Measurements from ENCODE around the gene C6orf52.
A peak's percentile ranks its signal among the peaks of the same experiment; 100 is the strongest.

Gene C6orf52

GRCh38 chr6:10640412-10640811 lies 54.0 kb downstream of the C6orf52 start:
- WGBS: over 99% methylated on average over 7 of the region's 8 CpGs
- Histone ChIP-seq H3K4me2 (ENCODE audit: low read length, poor library complexity, severe bottlenecking) (no peak overlapping the region), H3K36me3 (ENCODE audit: control insufficient read depth in 1 of 2, insufficient read depth in 2 of 2, low read depth in 1 of 2, low read length in 2 of 2) (no peaks in the 10 kb centered on the region), H3K4me1 (ENCODE audit: control insufficient read depth, insufficient read depth, low read depth, low read length) (no peaks in the 10 kb centered on the region), H3K9ac (ENCODE audit: low read length) (no peak overlapping the region), H3K79me1 (replicated peaks; ENCODE audit: low read length, poor library complexity, severe bottlenecking) (no peaks in the 10 kb centered on the region), H4K8ac (ENCODE audit: low read length) (no peak overlapping the region), H3K14ac (ENCODE audit: low read length in 2 of 2) (no peak overlapping the region), H3K4ac (ENCODE audit: low read depth in 1 of 2, low read length in 2 of 2) (no peak overlapping the region), H3K27me3 (ENCODE audit: control insufficient read depth in 1 of 2, insufficient read depth in 1 of 2, low read length in 2 of 2) (no peaks in the 10 kb centered on the region), H3K23ac (ENCODE audit: low read length in 2 of 2) (no peak overlapping the region), H3K9me3 (ENCODE audit: control insufficient read depth, low read length) (peaks cover 11% of the 10 kb centered on the region), H2AFZ (ENCODE audit: low read depth, low read length) (no peak overlapping the region), H2BK12ac (ENCODE audit: low read length in 2 of 2) (no peak overlapping the region), H4K91ac (ENCODE audit: low read length) (no peak overlapping the region), H3K27ac (ENCODE audit: low read length, poor library complexity, severe bottlenecking) (no peak overlapping the region), H2BK15ac (ENCODE audit: low read depth, poor library complexity, severe bottlenecking) (no peak overlapping the region), H3K18ac (ENCODE audit: low read depth in 1 of 2, low read length in 2 of 2) (no peak overlapping the region), H2BK5ac (ENCODE audit: low read depth, low read length, poor library complexity, severe bottlenecking) (no peak overlapping the region), H2BK120ac (ENCODE audit: low read depth, low read length) (no peak overlapping the region), H2AK5ac (ENCODE audit: low read length, severe bottlenecking) (no peak overlapping the region), H3K4me3 (ENCODE audit: insufficient read depth in 1 of 2, low read depth in 1 of 2, low read length in 2 of 2) (no peak overlapping the region)
- no peak for DNase-seq

GRCh38 chr6:10633216-10633615 lies 61.2 kb downstream of the C6orf52 start:
- H2AK5ac ChIP-seq (ENCODE audit: low read length, severe bottlenecking): no peak overlapping the region
- H2BK5ac ChIP-seq (ENCODE audit: low read depth, low read length, poor library complexity, severe bottlenecking): no peak overlapping the region
- no peak overlapping the region for H2BK120ac ChIP-seq (ENCODE audit: low read depth, low read length)
- no peak overlapping the region for H3K4ac ChIP-seq (ENCODE audit: low read depth in 1 of 2, low read length in 2 of 2)
- H3K79me1 ChIP-seq (replicated peaks; ENCODE audit: low read length, poor library complexity, severe bottlenecking): no peaks in the 10 kb centered on the region
- no peak overlapping the region for H3K23ac ChIP-seq (ENCODE audit: low read length in 2 of 2)
- H3K18ac ChIP-seq (ENCODE audit: low read depth in 1 of 2, low read length in 2 of 2): no peak overlapping the region
- H3K27ac ChIP-seq (ENCODE audit: low read length, poor library complexity, severe bottlenecking): peak overlapping the region; percentile 53
- DNase-seq: peak; percentile 59
- H2AFZ ChIP-seq (ENCODE audit: low read depth, low read length): no peak overlapping the region
- H3K4me1 ChIP-seq (ENCODE audit: control insufficient read depth, insufficient read depth, low read depth, low read length): no peaks in the 10 kb centered on the region
- no peak overlapping the region for H3K4me2 ChIP-seq (ENCODE audit: low read length, poor library complexity, severe bottlenecking)
- no peak overlapping the region for H2BK15ac ChIP-seq (ENCODE audit: low read depth, poor library complexity, severe bottlenecking)
- WGBS: 60% methylated on average over 1 of the region's 1 CpG
- H3K9me3 ChIP-seq (ENCODE audit: control insufficient read depth, low read length): no peaks in the 10 kb centered on the region
- no peak overlapping the region for H4K8ac ChIP-seq (ENCODE audit: low read length)
- H3K14ac ChIP-seq (ENCODE audit: low read length in 2 of 2): no peak overlapping the region
- no peaks in the 10 kb centered on the region for H3K36me3 ChIP-seq (ENCODE audit: control insufficient read depth in 1 of 2, insufficient read depth in 2 of 2, low read depth in 1 of 2, low read length in 2 of 2)
- no peak overlapping the region for H4K91ac ChIP-seq (ENCODE audit: low read length)
- H3K4me3 ChIP-seq (ENCODE audit: insufficient read depth in 1 of 2, low read depth in 1 of 2, low read length in 2 of 2): no peak overlapping the region
- no peak overlapping the region for H2BK12ac ChIP-seq (ENCODE audit: low read length in 2 of 2)
- no peak overlapping the region for H3K9ac ChIP-seq (ENCODE audit: low read length)
- H3K27me3 ChIP-seq (ENCODE audit: control insufficient read depth in 1 of 2, insufficient read depth in 1 of 2, low read length in 2 of 2): no peaks in the 10 kb centered on the region

- H4K8ac ChIP-seq (ENCODE audit: low read length): no peak overlapping the region
- no peak overlapping the region for H3K4me2 ChIP-seq (ENCODE audit: low read length, poor library complexity, severe bottlenecking)
- no peaks in the 10 kb centered on the region for H3K4me1 ChIP-seq (ENCODE audit: control insufficient read depth, insufficient read depth, low read depth, low read length)
- H4K91ac ChIP-seq (ENCODE audit: low read length): no peak overlapping the region
- H3K4ac ChIP-seq (ENCODE audit: low read depth in 1 of 2, low read length in 2 of 2): no peak overlapping the region
- H2BK120ac ChIP-seq (ENCODE audit: low read depth, low read length): no peak overlapping the region
- no peak overlapping the region for H3K23ac ChIP-seq (ENCODE audit: low read length in 2 of 2)
- no peak overlapping the region for H2AFZ ChIP-seq (ENCODE audit: low read depth, low read length)
- no peaks in the 10 kb centered on the region for H3K9me3 ChIP-seq (ENCODE audit: control insufficient read depth, low read length)
- H3K14ac ChIP-seq (ENCODE audit: low read length in 2 of 2): no peak overlapping the region
- no peak overlapping the region for H2AK5ac ChIP-seq (ENCODE audit: low read length, severe bottlenecking)
- H3K4me3 ChIP-seq (ENCODE audit: insufficient read depth in 1 of 2, low read depth in 1 of 2, low read length in 2 of 2): no peak overlapping the region
- H2BK15ac ChIP-seq (ENCODE audit: low read depth, poor library complexity, severe bottlenecking): no peak overlapping the region
- no peak overlapping the region for H3K27ac ChIP-seq (ENCODE audit: low read length, poor library complexity, severe bottlenecking)
- 100% methylated on average over 1 of the region's 1 CpG for WGBS
- no peak overlapping the region for H2BK12ac ChIP-seq (ENCODE audit: low read length in 2 of 2)
- no peaks in the 10 kb centered on the region for H3K27me3 ChIP-seq (ENCODE audit: control insufficient read depth in 1 of 2, insufficient read depth in 1 of 2, low read length in 2 of 2)
- H3K79me1 ChIP-seq (replicated peaks; ENCODE audit: low read length, poor library complexity, severe bottlenecking): no peaks in the 10 kb centered on the region
- no peak overlapping the region for H2BK5ac ChIP-seq (ENCODE audit: low read depth, low read length, poor library complexity, severe bottlenecking)
- DNase-seq: no peak
- no peak overlapping the region for H3K18ac ChIP-seq (ENCODE audit: low read depth in 1 of 2, low read length in 2 of 2)
- no peak overlapping the region for H3K9ac ChIP-seq (ENCODE audit: low read length)
- no peaks in the 10 kb centered on the region for H3K36me3 ChIP-seq (ENCODE audit: control insufficient read depth in 1 of 2, insufficient read depth in 2 of 2, low read depth in 1 of 2, low read length in 2 of 2)
Measured at GRCh38 chr6:10630178-10630577, 64.2 kb downstream of the C6orf52 start.

- 100% methylated on average over 1 of the region's 1 CpG for WGBS
- H3K4ac ChIP-seq (ENCODE audit: low read depth in 1 of 2, low read length in 2 of 2): no peak overlapping the region
Measured at GRCh38 chr6:10627800-10628199, 66.6 kb downstream of the C6orf52 start.

More at GRCh38 chr6:10627800-10628199, 66.6 kb downstream of the C6orf52 start:
- Histone ChIP-seq H3K23ac (ENCODE audit: low read length in 2 of 2) (no peak overlapping the region), H3K4me2 (ENCODE audit: low read length, poor library complexity, severe bottlenecking) (no peak overlapping the region), H3K9ac (ENCODE audit: low read length) (no peak overlapping the region), H3K27me3 (ENCODE audit: control insufficient read depth in 1 of 2, insufficient read depth in 1 of 2, low read length in 2 of 2) (no peaks in the 10 kb centered on the region), H3K18ac (ENCODE audit: low read depth in 1 of 2, low read length in 2 of 2) (no peak overlapping the region), H2BK15ac (ENCODE audit: low read depth, poor library complexity, severe bottlenecking) (no peak overlapping the region), H3K79me1 (replicated peaks; ENCODE audit: low read length, poor library complexity, severe bottlenecking) (no peaks in the 10 kb centered on the region), H2BK12ac (ENCODE audit: low read length in 2 of 2) (no peak overlapping the region), H4K91ac (ENCODE audit: low read length) (no peak overlapping the region), H4K8ac (ENCODE audit: low read length) (no peak overlapping the region), H3K4me1 (ENCODE audit: control insufficient read depth, insufficient read depth, low read depth, low read length) (no peaks in the 10 kb centered on the region), H3K9me3 (ENCODE audit: control insufficient read depth, low read length) (no peaks in the 10 kb centered on the region), H3K14ac (ENCODE audit: low read length in 2 of 2) (no peak overlapping the region), H3K27ac (ENCODE audit: low read length, poor library complexity, severe bottlenecking) (no peak overlapping the region), H3K36me3 (ENCODE audit: control insufficient read depth in 1 of 2, insufficient read depth in 2 of 2, low read depth in 1 of 2, low read length in 2 of 2) (no peaks in the 10 kb centered on the region), H2AK5ac (ENCODE audit: low read length, severe bottlenecking) (no peak overlapping the region), H2BK5ac (ENCODE audit: low read depth, low read length, poor library complexity, severe bottlenecking) (no peak overlapping the region), H3K4me3 (ENCODE audit: insufficient read depth in 1 of 2, low read depth in 1 of 2, low read length in 2 of 2) (no peak overlapping the region), H2BK120ac (ENCODE audit: low read depth, low read length) (no peak overlapping the region), H2AFZ (ENCODE audit: low read depth, low read length) (no peak overlapping the region)
- DNase-seq: no peak
